GM23338 (cell line): ENCODE results near the gene HDAC5. TPM values are rescaled to one million over a fixed set of nuclear protein-coding genes. Genes with fewer than 3 reads are reported as not detected.
"Not testable (repeated sequence)": the region's sequence is repeated elsewhere in the genome, so short reads cannot be mapped to it uniquely, and the experiment has no call there.

Experiments
- ATAC-seq: fragments of 200-7000 bp; cut with Tn5 transposase; 3 replicates; pipeline ENCODE4 v1.9.1; 2020
- DNase-seq: peaks from one replicate; pipeline ENCODE4 v3.0.0-alpha.2; 2015; ENCODE audit warnings: low spot score
- H2AFZ ChIP-seq: fragments of 200-600 bp; sonication (generic); 2 replicates; pipeline ENCODE4 v1.8.0; 2016; ENCODE audit warnings: antibody characterized with exemption, mild to moderate bottlenecking, moderate library complexity
- H3F3A ChIP-seq: fragments of 200-600 bp; sonication (generic); replicated peaks from 2 replicates; pipeline ENCODE4 v1.8.0; 2017; ENCODE audit warnings: antibody characterized with exemption, mixed run types, low read depth
- H3K27ac ChIP-seq: fragments of 200-600 bp; sonication (generic); 2 replicates; pipeline ENCODE4 v1.6.1; 2016; ENCODE audit warnings: low read depth
- H3K27me3 ChIP-seq: fragments of 200-600 bp; sonication (generic); 2 replicates; pipeline ENCODE4 v1.8.0; 2016; ENCODE audit warnings: mild to moderate bottlenecking, mixed run types, moderate library complexity; ENCODE audit not compliant: insufficient read depth
- H3K36me3 ChIP-seq: fragments of 200-600 bp; sonication (generic); 2 replicates; pipeline ENCODE4 v1.8.0; 2016; ENCODE audit warnings: mild to moderate bottlenecking; ENCODE audit not compliant: insufficient read depth
- H3K4me1 ChIP-seq: fragments of 200-600 bp; sonication (generic); 2 replicates; pipeline ENCODE4 v1.8.0; 2016; ENCODE audit warnings: mild to moderate bottlenecking, moderate library complexity; ENCODE audit not compliant: insufficient read depth
- H3K4me2 ChIP-seq: fragments of 200-600 bp; sonication (generic); 2 replicates; pipeline ENCODE4 v1.7.1; 2017; ENCODE audit warnings: mixed run types
- H3K4me3 ChIP-seq: fragments of 200-600 bp; sonication (generic); 2 replicates; pipeline ENCODE4 v1.6.1; 2016; ENCODE audit warnings: mixed run types
- H3K79me2 ChIP-seq: fragments of 200-600 bp; sonication (generic); replicated peaks from 2 replicates; pipeline ENCODE4 v1.8.0; 2017; ENCODE audit warnings: mild to moderate bottlenecking; ENCODE audit not compliant: insufficient read depth
- H3K9me2 ChIP-seq: fragments of 200-600 bp; sonication (generic); 2 replicates; pipeline ENCODE4 v1.8.0; 2017; ENCODE audit not compliant: insufficient read depth
- H4K20me1 ChIP-seq: fragments of 200-600 bp; sonication (generic); replicated peaks from 2 replicates; pipeline ENCODE4 v1.8.0; 2017; ENCODE audit warnings: mild to moderate bottlenecking; ENCODE audit not compliant: insufficient read depth
- H3K27ac Mint-ChIP-seq: 2 replicates; pipeline ENCODE4 v1.8.0; 2020; ENCODE audit warnings: inconsistent platforms, mild to moderate bottlenecking, moderate library complexity, mixed read lengths
- H3K27me3 Mint-ChIP-seq: 3 replicates; pipeline ENCODE4 v1.8.0; 2022; ENCODE audit warnings: low read depth, mild to moderate bottlenecking, moderate library complexity, mixed read lengths, inconsistent platforms; ENCODE audit not compliant: insufficient read depth, poor library complexity
- H3K36me3 Mint-ChIP-seq: 3 replicates; pipeline ENCODE4 v1.8.0; 2021; ENCODE audit warnings: low read depth, mild to moderate bottlenecking, inconsistent platforms, moderate library complexity, mixed read lengths
- H3K4me1 Mint-ChIP-seq: 3 replicates; pipeline ENCODE4 v1.8.0; 2020; ENCODE audit warnings: mild to moderate bottlenecking, inconsistent platforms, mixed read lengths
- H3K4me3 Mint-ChIP-seq: 3 replicates; pipeline ENCODE4 v1.8.0; 2021; ENCODE audit warnings: moderate library complexity, mild to moderate bottlenecking, inconsistent platforms, mixed read lengths
- H3K9me3 Mint-ChIP-seq: 3 replicates; pipeline ENCODE4 v1.8.0; 2020; ENCODE audit warnings: moderate library complexity, mild to moderate bottlenecking, inconsistent platforms, mixed read lengths
- CREB1 ChIP-seq: fragments of 250-450 bp; sonication (Bioruptor Pico); IDR thresholded peaks from 2 replicates; pipeline ENCODE4 v1.5.0; 2020; ENCODE audit warnings: low read depth, mild to moderate bottlenecking, moderate library complexity
- CTCF ChIP-seq, 2 experiments: fragments of 200-600 bp in 1 of 2; sonication (generic) in 1 of 2; conservative IDR thresholded peaks; 2 replicates each; pipeline versions ENCODE4 v1.5.1 to v1.6.1; 2016 to 2017; ENCODE audit warnings: antibody characterized with exemption in 2 of 2, low read depth in 2 of 2, mild to moderate bottlenecking in 2 of 2, moderate library complexity in 1 of 2
- EZH2 ChIP-seq: fragments of 200-600 bp; sonication (generic); IDR thresholded peaks from one replicate; pipeline ENCODE4 v1.8.0; 2017; ENCODE audit warnings: antibody characterized with exemption, mild to moderate bottlenecking, low read depth; ENCODE audit not compliant: unreplicated experiment
- EZH2phosphoT487 ChIP-seq: fragments of 200-600 bp; sonication (generic); IDR thresholded peaks from one replicate; pipeline ENCODE4 v1.8.1; 2018; ENCODE audit warnings: antibody characterized with exemption; ENCODE audit not compliant: unreplicated experiment
- POLR2AphosphoS5 ChIP-seq: IDR thresholded peaks from 2 replicates; pipeline ENCODE4 v1.6.1; 2016; ENCODE audit warnings: antibody characterized with exemption, low read depth
- ZNF331 ChIP-seq: fragments of 250-450 bp; sonication (Bioruptor Pico); IDR thresholded peaks from 2 replicates; pipeline ENCODE4 v1.5.0; 2020; ENCODE audit warnings: low read depth, mild to moderate bottlenecking, moderate library complexity
- polyA plus RNA-seq: library from polyadenylated mRNA; unstranded; fragments of >200 nt; fragmentation: Nextera tagmentation; extraction: Ambion mirVana; gene quantifications from 2 replicates; pipeline ENCODE4 v1.2.1, GENCODE V29; 2016
- total RNA-seq: library from RNA; depleted of rRNA; stranded (reverse); fragments of >200 nt; shearing (Covaris generic); gene quantifications from 2 replicates; pipeline ENCODE4 v1.2.3, GENCODE V29; 2014

The HDAC5 gene
- total and polyA plus RNA-seq, 2 experiments from 2014 or later, result 16.9 to 71.1 TPM

DNA sequence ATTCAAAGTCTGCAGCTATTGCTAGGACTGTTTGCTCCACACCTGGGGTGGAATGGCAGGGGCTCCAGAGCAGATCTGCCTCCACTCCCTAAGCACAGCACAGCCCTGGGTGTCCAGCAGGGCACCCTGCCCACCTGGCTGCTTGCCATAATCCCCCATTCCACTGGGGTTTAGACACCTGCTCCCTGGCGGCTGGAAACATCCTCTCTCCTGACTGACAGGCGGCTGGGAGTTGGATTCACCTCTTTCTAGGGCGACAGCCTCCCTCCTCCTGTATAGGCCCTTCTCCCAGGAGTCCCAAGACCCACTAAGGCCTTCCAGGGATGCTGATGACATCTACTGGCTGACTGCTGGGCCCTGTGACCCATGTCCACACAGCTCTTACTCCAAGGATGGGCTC lies 18.0 kb downstream of the HDAC5 start:
- no peak overlapping the region for H3K4me3 Mint-ChIP-seq
- no peak overlapping the region for H3K27ac Mint-ChIP-seq
- H4K20me1 ChIP-seq, result no peaks in the 10 kb centered on the region; the same call in none of the 2 replicates
- H3K27me3 Mint-ChIP-seq, result peaks cover 4% of the 10 kb centered on the region
- H3K36me3 Mint-ChIP-seq, result 0 out of 3 replicates have a peak, but pooled peaks cover 4% of the 10 kb centered on the region
- H2AFZ ChIP-seq, result no peak overlapping the region
- no peaks in the 10 kb centered on the region for H3K9me2 ChIP-seq
- TF ChIP-seq CTCF (conservative IDR thresholded peaks at IDR 0.05; ENCODE audit: low read depth in 2 of 2), result peak in 1 of 2 experiments; percentile 26; a peak in 1 of 4 replicates
- TF ChIP-seq CREB1, result no peak
- TF ChIP-seq ZNF331, result no peak
- no peak for TF ChIP-seq EZH2
- no peak for TF ChIP-seq POLR2AphosphoS5
- no peak for TF ChIP-seq EZH2phosphoT487
- peaks cover 10% of the 10 kb centered on the region for H3K79me2 ChIP-seq
- H3K4me2 ChIP-seq, result no peak overlapping the region
- no peaks in the 10 kb centered on the region; the same call in 1 of the 3 replicates for H3K9me3 Mint-ChIP-seq
- ATAC-seq (peak; percentile 14), DNase-seq (no peak)
- H3K4me1 Mint-ChIP-seq, result peaks cover 22% of the 10 kb centered on the region
- H3K4me3 ChIP-seq, result no peak overlapping the region
- peak overlapping the region; percentile 19; the same call in 1 of the 2 replicates for H3K27ac ChIP-seq
- H3K36me3 ChIP-seq, result no peaks in the 10 kb centered on the region
- no peaks in the 10 kb centered on the region for H3K27me3 ChIP-seq
- H3K4me1 ChIP-seq, result peaks cover 19% of the 10 kb centered on the region
- 0 out of 2 replicates have a peak, but pooled peaks cover 3% of the 10 kb centered on the region for H3F3A ChIP-seq

DNA sequence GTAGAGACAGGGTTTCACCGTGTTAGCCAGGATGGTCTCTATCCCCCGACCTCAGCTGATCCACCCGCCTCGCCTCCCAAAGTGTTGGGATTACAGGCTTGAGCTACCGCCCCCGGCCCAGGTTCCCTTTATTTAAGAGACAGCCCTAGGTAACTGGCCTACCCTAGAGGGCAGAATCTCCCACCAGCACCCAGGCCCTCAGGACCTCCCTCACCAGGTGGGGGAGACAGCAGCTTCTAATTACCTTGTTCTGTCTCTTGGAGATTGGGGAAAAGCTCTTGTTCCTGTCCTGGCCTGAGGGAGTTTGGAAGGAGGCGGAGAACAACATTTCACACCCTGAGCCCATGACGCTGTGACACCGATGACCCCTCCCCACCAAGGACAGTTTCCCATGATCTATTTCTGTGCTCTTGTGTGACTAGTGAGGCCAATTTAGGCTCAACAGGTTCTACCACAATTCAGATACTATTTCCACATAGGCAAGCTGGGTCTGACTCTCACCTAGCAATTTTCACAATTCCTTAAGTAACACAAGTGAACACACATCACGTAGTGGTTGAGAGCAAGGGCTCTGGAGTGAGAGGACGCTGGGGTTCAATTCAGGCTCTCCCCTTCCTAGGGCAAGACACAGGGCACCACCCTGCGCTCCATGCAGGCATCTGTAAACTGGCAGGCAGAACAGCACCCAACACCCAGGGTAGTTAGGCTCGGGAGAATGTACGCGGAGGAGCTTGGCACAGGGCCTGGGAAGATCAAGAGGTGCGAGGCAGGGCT lies 20.4 kb downstream of the HDAC5 start:
- no peak overlapping the region for H3K4me3 Mint-ChIP-seq
- peak overlapping the region; percentile 76; the same call in 1 of the 2 replicates for H3K27ac ChIP-seq
- DNase-seq, result no peak
- no peak overlapping the region for H3K4me2 ChIP-seq
- ATAC-seq, result peak; percentile 42
- TF ChIP-seq CTCF (conservative IDR thresholded peaks at IDR 0.05; ENCODE audit: low read depth in 2 of 2) (peak in 1 of 2 experiments; percentile 46; a peak in 2 of 4 replicates), ZNF331 (no peak)
- peaks cover 4% of the 10 kb centered on the region; the same call in 1 of the 3 replicates for H3K36me3 Mint-ChIP-seq
- H3K4me1 Mint-ChIP-seq, result peaks cover 18% of the 10 kb centered on the region
- no peaks in the 10 kb centered on the region; the same call in 1 of the 3 replicates for H3K9me3 Mint-ChIP-seq
- H2AFZ ChIP-seq, result no peak overlapping the region
- H3K36me3 ChIP-seq, result no peaks in the 10 kb centered on the region
- no peak overlapping the region for H3K4me3 ChIP-seq
- H4K20me1 ChIP-seq, result no peaks in the 10 kb centered on the region; the same call in 1 of the 2 replicates
- no peaks in the 10 kb centered on the region; the same call in 1 of the 2 replicates for H3F3A ChIP-seq
- H3K79me2 ChIP-seq, result peaks cover 4% of the 10 kb centered on the region
- H3K27me3 Mint-ChIP-seq, result peaks cover 7% of the 10 kb centered on the region
- peak overlapping the region; percentile 88 for H3K27ac Mint-ChIP-seq
- H3K27me3 ChIP-seq, result no peaks in the 10 kb centered on the region
- H3K4me1 ChIP-seq, result peaks cover 7% of the 10 kb centered on the region
- H3K9me2 ChIP-seq, result no peaks in the 10 kb centered on the region

- DNase-seq, H3K9me3 Mint-ChIP-seq, H3K79me2 ChIP-seq, H3K27me3 Mint-ChIP-seq, H3K9me2 ChIP-seq, H3K4me2 ChIP-seq, H3K27ac ChIP-seq, H3F3A ChIP-seq, H3K4me3 ChIP-seq, H3K36me3 Mint-ChIP-seq, H3K27me3 ChIP-seq, H3K4me3 Mint-ChIP-seq, ATAC-seq, H3K36me3 ChIP-seq, H2AFZ ChIP-seq, H3K4me1 ChIP-seq, H3K27ac Mint-ChIP-seq, H4K20me1 ChIP-seq: not testable (repeated sequence)
- H3K4me1 Mint-ChIP-seq, result peaks cover 20% of the 10 kb centered on the region
These were observed 21.6 kb downstream of the HDAC5 start for GRCh38 chr17:44101858-44102257.
